WERI-Rb-1 (cell line): ENCODE results near the gene NUDT10.
"Not testable (repeated sequence)": the region's sequence is repeated elsewhere in the genome, so short reads cannot be mapped to it uniquely, and the experiment has no call there.

Experiments
- DNase-seq: peaks from one replicate; pipeline ENCODE4 v3.0.0-alpha.2; 2020
- H3K27ac ChIP-seq: fragments of 250-450 bp; sonication (Bioruptor Pico); 2 replicates; pipeline ENCODE4 v1.5.1; 2020; ENCODE audit warnings: mild to moderate bottlenecking, moderate library complexity
- H3K27me3 ChIP-seq: fragments of 250-450 bp; sonication (Bioruptor Pico); 2 replicates; pipeline ENCODE4 v1.5.1; 2021; ENCODE audit warnings: mild to moderate bottlenecking, low read depth, moderate library complexity; ENCODE audit not compliant: insufficient read depth, severe bottlenecking
- H3K36me3 ChIP-seq: fragments of 250-450 bp; sonication (Bioruptor Pico); 2 replicates; pipeline ENCODE4 v1.5.1; 2020; ENCODE audit warnings: mild to moderate bottlenecking, moderate library complexity
- H3K4me3 ChIP-seq: 2 replicates; pipeline ENCODE4 v1.5.1; 2011; ENCODE audit warnings: low read depth, mild to moderate bottlenecking, control low read depth, low read length
- H3K9me3 ChIP-seq: fragments of 250-450 bp; sonication (Bioruptor Pico); 2 replicates; pipeline ENCODE4 v1.5.1; 2021; ENCODE audit warnings: mild to moderate bottlenecking, moderate library complexity; ENCODE audit not compliant: severe bottlenecking
- TF ChIP-seq, protein P1 (sequence below): IDR thresholded peaks from 2 replicates; pipeline ENCODE4 v1.5.1; 2011; ENCODE audit warnings: low read depth, mild to moderate bottlenecking, control low read depth, inconsistent platforms, low read length

The NUDT10 gene

DNA sequence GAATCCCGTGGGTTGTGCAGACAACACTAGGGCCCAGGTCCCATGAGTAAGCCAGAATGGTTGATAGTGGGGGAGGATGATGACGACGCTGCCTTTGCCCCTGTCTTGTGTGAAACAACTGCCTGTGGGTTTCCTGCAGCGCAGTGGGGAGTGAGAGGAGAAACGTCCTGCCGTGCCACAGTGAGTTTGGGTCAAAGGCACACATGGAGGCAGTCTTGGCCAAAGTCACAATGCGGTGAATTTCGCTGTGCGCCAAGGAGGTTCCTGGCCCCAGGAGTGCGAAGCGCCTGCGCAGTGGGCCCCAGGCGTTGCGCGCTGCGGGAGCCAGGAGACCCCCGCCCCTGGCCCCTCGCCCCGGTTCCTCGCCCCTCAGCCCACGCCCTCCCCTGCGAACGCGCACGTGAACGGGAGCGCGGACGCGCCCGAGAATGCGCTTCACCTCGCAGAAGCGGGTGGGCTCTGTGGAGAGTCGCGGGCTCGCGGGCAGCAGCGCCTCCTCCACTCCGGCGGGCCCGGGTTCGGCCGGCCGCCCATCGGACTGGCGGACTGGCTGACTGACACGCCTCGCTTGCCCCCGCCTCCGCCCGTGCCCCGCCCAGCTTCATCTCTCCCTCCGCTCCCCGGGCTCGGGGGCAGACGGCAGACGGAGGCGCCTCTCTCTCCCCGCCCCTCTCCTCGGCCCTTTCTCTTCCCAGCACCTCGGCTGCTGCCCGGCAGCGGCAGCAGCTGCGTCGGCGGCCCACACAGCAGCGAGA is at the start of gene NUDT10:
NUDT10 (plus strand) TSS at position 635 of the 755 bp plus-strand sequence. CDS start 144 bp downstream, outside the sequence.
- DNase-seq: no peak
- no peak within 1 kb of the TSS for H3K4me3 ChIP-seq
- peaks cover 32% of the 10 kb centered on the region for H3K27me3 ChIP-seq
- TF ChIP-seq, protein P1, sequence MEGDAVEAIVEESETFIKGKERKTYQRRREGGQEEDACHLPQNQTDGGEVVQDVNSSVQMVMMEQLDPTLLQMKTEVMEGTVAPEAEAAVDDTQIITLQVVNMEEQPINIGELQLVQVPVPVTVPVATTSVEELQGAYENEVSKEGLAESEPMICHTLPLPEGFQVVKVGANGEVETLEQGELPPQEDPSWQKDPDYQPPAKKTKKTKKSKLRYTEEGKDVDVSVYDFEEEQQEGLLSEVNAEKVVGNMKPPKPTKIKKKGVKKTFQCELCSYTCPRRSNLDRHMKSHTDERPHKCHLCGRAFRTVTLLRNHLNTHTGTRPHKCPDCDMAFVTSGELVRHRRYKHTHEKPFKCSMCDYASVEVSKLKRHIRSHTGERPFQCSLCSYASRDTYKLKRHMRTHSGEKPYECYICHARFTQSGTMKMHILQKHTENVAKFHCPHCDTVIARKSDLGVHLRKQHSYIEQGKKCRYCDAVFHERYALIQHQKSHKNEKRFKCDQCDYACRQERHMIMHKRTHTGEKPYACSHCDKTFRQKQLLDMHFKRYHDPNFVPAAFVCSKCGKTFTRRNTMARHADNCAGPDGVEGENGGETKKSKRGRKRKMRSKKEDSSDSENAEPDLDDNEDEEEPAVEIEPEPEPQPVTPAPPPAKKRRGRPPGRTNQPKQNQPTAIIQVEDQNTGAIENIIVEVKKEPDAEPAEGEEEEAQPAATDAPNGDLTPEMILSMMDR: no peak
- H3K27ac ChIP-seq: no peak within 1 kb of the TSS
- H3K36me3 ChIP-seq: no peaks in the 10 kb centered on the region
- no peaks in the 10 kb centered on the region for H3K9me3 ChIP-seq

DNA sequence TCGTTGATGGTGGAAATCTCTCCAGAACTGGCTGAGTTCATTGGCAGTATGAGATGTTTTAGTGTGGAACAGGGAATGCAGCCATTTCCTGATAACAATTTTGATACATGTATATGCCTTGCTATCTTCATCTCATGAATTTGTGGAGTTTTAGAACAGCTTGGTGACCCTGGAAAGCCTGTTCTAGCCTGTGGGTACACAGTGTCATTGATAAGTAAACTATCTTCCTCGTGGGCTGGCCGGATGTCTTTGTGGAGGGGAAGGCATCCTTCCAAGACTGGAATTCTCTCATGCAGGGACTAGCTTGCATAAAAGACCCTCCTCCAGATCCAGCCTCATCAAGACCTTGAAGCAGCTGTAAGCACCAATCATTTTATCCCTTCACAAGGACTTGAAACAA is 40.2 kb upstream of the NUDT10 start:
- TF ChIP-seq, protein P1: no peak
- Histone ChIP-seq H3K27me3 (no peaks in the 10 kb centered on the region), H3K9me3 (no peaks in the 10 kb centered on the region)

DNA sequence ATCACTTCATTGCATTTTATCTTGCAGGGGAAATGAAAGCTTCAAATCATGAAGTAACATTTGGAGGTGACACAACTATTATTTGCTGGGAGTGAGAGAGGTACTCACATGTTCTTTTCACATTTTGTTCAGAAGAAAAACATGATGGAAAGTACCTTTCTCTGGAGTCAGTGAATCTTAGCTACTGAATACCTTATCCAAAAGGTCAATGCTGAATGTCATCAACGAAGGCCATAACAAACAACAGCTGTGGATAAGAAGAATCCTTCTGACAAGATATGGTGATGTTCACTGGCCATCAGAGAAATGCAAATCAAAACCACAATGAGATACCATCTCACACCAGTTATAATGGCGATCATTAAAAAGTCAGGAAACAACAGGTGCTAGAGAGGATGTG is 36.5 kb upstream of the NUDT10 start:
- H3K27ac ChIP-seq: no peak overlapping the region
- no peak for DNase-seq
- TF ChIP-seq, protein P1: no peak
- H3K36me3 ChIP-seq: no peaks in the 10 kb centered on the region
- no peak overlapping the region for H3K4me3 ChIP-seq
- no peaks in the 10 kb centered on the region for H3K27me3 ChIP-seq
- no peaks in the 10 kb centered on the region for H3K9me3 ChIP-seq

More for the DNA sequence above, 40.2 kb upstream of the NUDT10 start:
- Histone ChIP-seq H3K36me3 (no peaks in the 10 kb centered on the region), H3K27ac (no peak overlapping the region), H3K4me3 (no peak overlapping the region)
- DNase-seq: no peak

DNA sequence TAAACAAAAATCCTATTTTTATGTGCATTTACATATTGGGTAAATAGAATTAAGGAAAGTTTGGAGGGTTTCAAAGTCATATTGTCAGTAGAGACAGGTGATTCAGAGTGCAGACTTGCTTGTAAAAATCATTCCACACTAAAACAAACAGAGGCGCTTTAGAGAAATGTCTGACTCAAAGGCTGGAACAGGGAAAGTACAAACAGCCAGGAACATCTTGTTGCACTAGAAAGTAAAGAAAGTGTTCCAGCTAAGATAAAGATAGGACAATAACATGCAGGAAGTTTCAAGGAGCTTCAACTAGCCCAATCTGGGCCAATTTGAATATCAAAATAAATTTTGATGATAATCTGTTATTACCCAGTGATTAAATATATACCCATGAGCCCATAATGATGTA is 16.4 kb upstream of the NUDT10 start:
- Histone ChIP-seq H3K27ac (no peak overlapping the region), H3K4me3 (no peak overlapping the region), H3K9me3 (no peaks in the 10 kb centered on the region), H3K27me3 (peaks cover 19% of the 10 kb centered on the region), H3K36me3 (no peaks in the 10 kb centered on the region)
- TF ChIP-seq, protein P1: no peak
- DNase-seq: no peak

DNA sequence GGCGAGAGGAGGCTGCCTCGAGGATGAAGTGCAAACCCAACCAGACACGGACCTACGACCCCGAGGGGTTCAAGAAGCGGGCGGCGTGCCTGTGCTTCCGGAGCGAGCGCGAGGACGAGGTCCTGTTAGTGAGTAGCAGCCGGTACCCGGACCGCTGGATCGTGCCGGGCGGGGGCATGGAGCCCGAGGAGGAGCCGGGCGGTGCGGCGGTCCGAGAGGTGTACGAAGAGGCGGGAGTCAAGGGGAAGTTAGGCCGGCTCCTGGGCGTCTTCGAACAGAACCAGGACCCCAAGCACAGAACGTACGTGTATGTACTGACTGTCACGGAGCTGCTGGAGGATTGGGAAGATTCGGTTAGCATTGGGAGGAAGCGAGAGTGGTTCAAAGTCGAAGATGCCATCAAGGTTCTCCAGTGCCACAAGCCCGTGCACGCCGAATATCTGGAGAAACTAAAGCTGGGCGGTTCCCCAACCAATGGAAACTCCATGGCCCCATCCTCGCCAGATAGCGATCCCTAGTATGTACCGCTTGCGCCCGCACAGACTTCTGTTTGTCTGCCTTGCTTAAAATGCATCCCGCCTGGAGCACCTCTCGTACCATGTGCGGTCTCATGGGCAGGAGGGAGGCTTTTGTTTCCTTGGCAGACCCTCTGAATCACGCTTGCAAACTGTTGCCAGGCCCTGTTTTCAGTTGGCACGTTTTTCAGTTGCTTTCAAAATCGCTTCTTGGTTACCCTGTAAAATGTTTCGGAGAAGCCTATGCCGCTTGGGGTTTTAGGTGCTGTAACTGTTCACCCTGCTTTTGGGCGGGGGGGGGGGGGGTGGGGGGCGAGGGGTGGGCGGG is 542 bp downstream of the NUDT10 start:
- H3K27me3 ChIP-seq: peaks cover 40% of the 10 kb centered on the region
- H3K9me3 ChIP-seq, DNase-seq, H3K27ac ChIP-seq, H3K4me3 ChIP-seq, H3K36me3 ChIP-seq: not testable (repeated sequence)

DNA sequence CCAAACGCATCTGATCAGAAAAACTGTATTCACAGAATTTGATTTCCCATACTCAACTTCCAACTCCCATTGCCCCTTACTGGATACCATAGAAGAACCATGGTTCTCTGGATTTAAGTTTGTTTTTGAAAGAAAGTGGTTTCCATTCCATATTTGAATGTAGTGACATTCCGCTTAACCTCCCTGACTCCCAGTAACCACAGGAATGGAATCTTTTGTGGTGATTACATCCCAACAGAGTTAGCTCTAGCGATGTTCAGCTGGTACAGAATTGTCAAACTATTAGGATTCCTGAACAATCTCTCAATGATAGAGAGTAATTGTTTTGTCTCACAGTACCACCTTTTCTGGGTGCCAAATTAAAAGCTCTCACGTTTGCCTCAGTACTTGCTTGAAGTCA is 1.7 kb downstream of the NUDT10 start:
- Histone ChIP-seq H3K4me3 (no peak overlapping the region), H3K9me3 (no peaks in the 10 kb centered on the region), H3K27ac (no peak overlapping the region), H3K27me3 (peaks cover 49% of the 10 kb centered on the region), H3K36me3 (no peaks in the 10 kb centered on the region)
- no peak for DNase-seq
- TF ChIP-seq, protein P1: no peak
